ENCODE data around the gene OR10A5.

GRCh38 chr11:6843670-6844069, 1.8 kb upstream of the OR10A5 start:
- TF ChIP-seq CTCF (conservative IDR thresholded peaks at IDR 0.05 in 1 of 2, IDR thresholded peaks at IDR 0.05 in 1 of 2; ENCODE audit: extremely low read depth in 1 of 2, insufficient read depth in 1 of 2, low read depth in 1 of 2, low read length in 2 of 2): no peak
- TF ChIP-seq EZH2 (IDR thresholded peaks at IDR 0.05; ENCODE audit: borderline replicate concordance, low read length): no peak

Data from mammary epithelial cell (primary cell).